RKO (cell line): Measurements from ENCODE around the gene DUT.

Source experiments
- DNase-seq: peaks from one replicate; pipeline ENCODE4 v3.0.0-alpha.2; 2016; ENCODE audit warnings: low spot score

The DUT gene

GRCh38 chr15:48371550-48371949, 40.3 kb downstream of the DUT start:
- no peak for DNase-seq

GRCh38 chr15:48371961-48372360, 40.7 kb downstream of the DUT start:
- DNase-seq = no peak

GRCh38 chr15:48373821-48374451, 42.7 kb downstream of the DUT start:
- no peak for DNase-seq

- no peak for DNase-seq
Measured at GRCh38 chr15:48374472-48374871, 43.2 kb downstream of the DUT start.

GRCh38 chr15:48375767-48376166, 44.5 kb downstream of the DUT start:
- no peak for DNase-seq

GRCh38 chr15:48380198-48380597, 49.0 kb downstream of the DUT start:
- no peak for DNase-seq

GRCh38 chr15:48381861-48382260, 50.6 kb downstream of the DUT start:
- DNase-seq = no peak

GRCh38 chr15:48383031-48383430, 51.8 kb downstream of the DUT start:
- DNase-seq = no peak

- no peak for DNase-seq
Measured at GRCh38 chr15:48384616-48385015, 53.4 kb downstream of the DUT start.

- DNase-seq = no peak
Measured at GRCh38 chr15:48385031-48385830, 54.0 kb downstream of the DUT start.

GRCh38 chr15:48388016-48388851, 57.0 kb downstream of the DUT start:
- no peak for DNase-seq

GRCh38 chr15:48388910-48389309, 57.7 kb downstream of the DUT start:
- DNase-seq = no peak

GRCh38 chr15:48389691-48390143, 58.5 kb downstream of the DUT start:
- no peak for DNase-seq

GRCh38 chr15:48391950-48392349, 60.7 kb downstream of the DUT start:
- DNase-seq = no peak

GRCh38 chr15:48392356-48392755, 61.1 kb downstream of the DUT start:
- no peak for DNase-seq
